G401 (cell line): ENCODE measurements around the gene EFL1. TPM values are rescaled to one million over a fixed set of nuclear protein-coding genes. Genes with fewer than 3 reads are reported as not detected.
"Not testable (repeated sequence)": the region's sequence is repeated elsewhere in the genome, so short reads cannot be mapped to it uniquely, and the experiment has no call there.

ENCODE experiments used
- DNase-seq: peaks from one replicate; pipeline ENCODE4 v3.0.0-alpha.2; 2015; ENCODE audit warnings: low spot score
- in situ Hi-C: cut with HindIII; loops from 2 replicates; pipeline ENCODE4 v1.10.0; 2016; ENCODE audit warnings: low sequenced_read_pairs, mixed read lengths
- total RNA-seq: library from RNA; depleted of rRNA; stranded (reverse); fragments of >200 nt; shearing (Covaris generic); gene quantifications from 2 replicates; pipeline ENCODE4 v1.2.3, GENCODE V29; 2014

Gene EFL1
- total RNA-seq, 1 experiment from 2014 or later, result 14.3 TPM

GRCh38 chr15:82286475-82286874 is 23.9 kb upstream of the EFL1 start:
- DNase-seq, in situ Hi-C loops: not testable (repeated sequence)

GRCh38 chr15:82284381-82284780 is 21.8 kb upstream of the EFL1 start:
- DNase-seq, in situ Hi-C loops: not testable (repeated sequence)

- in situ Hi-C loops, DNase-seq: not testable (repeated sequence)
Measured at GRCh38 chr15:82282386-82282785, 19.9 kb upstream of the EFL1 start.

- not testable (repeated sequence) for DNase-seq
Measured at GRCh38 chr15:82281276-82281675, 18.7 kb upstream of the EFL1 start.

GRCh38 chr15:82275410-82275809 is 12.9 kb upstream of the EFL1 start:
- DNase-seq, result no peak
- in situ Hi-C loops, result no loop called here

More at GRCh38 chr15:82281276-82281675, 18.7 kb upstream of the EFL1 start:
- in situ Hi-C loops, result not testable (repeated sequence)

GRCh38 chr15:82272154-82272553 is 9.6 kb upstream of the EFL1 start:
- in situ Hi-C loops, result no loop called here

GRCh38 chr15:82268454-82268853 is 5.9 kb upstream of the EFL1 start:
- DNase-seq, in situ Hi-C loops: not testable (repeated sequence)

More at GRCh38 chr15:82272154-82272553, 9.6 kb upstream of the EFL1 start:
- no peak for DNase-seq

- DNase-seq, in situ Hi-C loops: not testable (repeated sequence)
Measured at GRCh38 chr15:82267137-82267536, 4.6 kb upstream of the EFL1 start.

- DNase-seq, result peak; percentile 19
- in situ Hi-C loops, result no loop called here
Measured at GRCh38 chr15:82263350-82263749, 816 bp upstream of the EFL1 start.

GRCh38 chr15:82261566-82262421 is 740 bp downstream of the EFL1 start:
- DNase-seq, in situ Hi-C loops: not testable (repeated sequence)

- DNase-seq, in situ Hi-C loops: not testable (repeated sequence)
Measured at GRCh38 chr15:82248261-82248660, 14.3 kb downstream of the EFL1 start.

GRCh38 chr15:82245956-82246355 is 16.6 kb downstream of the EFL1 start:
- DNase-seq, in situ Hi-C loops: not testable (repeated sequence)

- in situ Hi-C loops, DNase-seq: not testable (repeated sequence)
Measured at GRCh38 chr15:82243644-82244043, 18.9 kb downstream of the EFL1 start.

- in situ Hi-C loops, DNase-seq: not testable (repeated sequence)
Measured at GRCh38 chr15:82241836-82242499, 20.6 kb downstream of the EFL1 start.

GRCh38 chr15:82239685-82240391 is 22.7 kb downstream of the EFL1 start:
- in situ Hi-C loops, result no loop called here
- DNase-seq, result no peak

- in situ Hi-C loops, DNase-seq: not testable (repeated sequence)
Measured at GRCh38 chr15:82237944-82238534, 24.5 kb downstream of the EFL1 start.

GRCh38 chr15:82231842-82232241 is 30.7 kb downstream of the EFL1 start:
- DNase-seq, result no peak
- in situ Hi-C loops, result no loop called here

- in situ Hi-C loops, result no loop called here
- DNase-seq, result no peak
Measured at GRCh38 chr15:82231233-82231632, 31.3 kb downstream of the EFL1 start.

- in situ Hi-C loops, result no loop called here
- DNase-seq, result no peak
Measured at GRCh38 chr15:82228750-82229149, 33.8 kb downstream of the EFL1 start.
